ENCODE results near the gene RASGRP2.

The RASGRP2 gene

DNA sequence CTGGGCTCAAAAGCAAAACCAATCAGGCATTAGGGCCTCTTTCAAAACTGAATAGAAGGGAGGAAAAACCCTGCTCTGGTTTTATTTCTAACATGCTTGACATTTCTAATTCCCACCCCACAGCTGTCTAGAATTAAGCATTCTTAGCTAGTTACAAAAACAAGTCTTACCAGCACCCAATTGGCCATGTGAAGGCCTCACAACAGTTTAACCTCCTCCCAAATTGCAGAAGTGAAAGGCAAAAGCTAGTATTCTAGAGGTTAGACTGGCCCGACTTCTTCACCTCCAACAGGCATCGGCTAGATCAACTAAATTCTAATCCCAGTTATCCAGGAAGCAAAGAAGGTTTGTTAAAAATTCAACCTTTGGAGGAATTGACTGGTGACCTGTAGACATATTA, 27.9 kb upstream of the RASGRP2 start:
- no peak for DNase-seq (ENCODE audit: low read depth in 2 of 3, low spot score in 2 of 3)

DNA sequence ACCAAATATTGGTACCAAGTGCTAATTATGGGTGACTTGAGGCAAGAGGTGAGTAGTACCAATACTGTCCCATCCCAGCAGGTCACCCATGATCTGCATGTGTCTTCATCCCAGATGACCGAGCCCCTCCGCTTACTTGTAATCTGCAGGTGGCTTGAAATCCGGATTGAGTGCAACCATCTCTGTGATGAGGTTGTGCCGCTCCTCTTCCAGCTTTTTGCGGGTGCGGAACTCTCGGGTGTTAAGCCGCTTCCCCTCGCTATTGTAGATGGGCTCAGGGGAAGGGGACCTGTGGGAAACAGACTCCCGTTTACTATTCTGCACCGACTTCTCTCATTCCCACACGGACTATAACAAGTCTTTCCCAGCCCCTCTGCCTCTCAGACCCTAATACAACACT, 26.2 kb upstream of the RASGRP2 start:
- no peak for DNase-seq (ENCODE audit: low read depth in 2 of 3, low spot score in 2 of 3)

DNA sequence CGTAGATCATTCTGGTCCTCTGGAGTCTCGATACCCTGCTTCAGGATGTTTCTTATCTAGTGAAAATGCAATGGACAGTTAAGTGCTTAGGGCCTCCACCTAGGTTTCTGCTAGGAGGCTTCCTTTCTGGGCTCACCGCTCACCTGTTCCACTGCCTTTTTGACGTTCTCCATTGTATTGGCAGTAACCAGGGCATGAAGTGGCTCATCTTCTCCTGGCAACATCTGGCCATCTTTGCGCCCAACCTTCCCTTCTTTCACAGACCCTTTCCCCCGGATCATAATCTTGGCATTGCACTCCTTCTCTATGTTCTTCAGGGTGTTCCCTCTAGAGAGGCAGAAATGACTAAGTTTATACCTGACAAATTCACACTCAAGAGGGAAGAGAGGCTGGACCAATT, 25.3 kb upstream of the RASGRP2 start:
- DNase-seq (ENCODE audit: low read depth in 2 of 3, low spot score in 2 of 3): no peak

DNA sequence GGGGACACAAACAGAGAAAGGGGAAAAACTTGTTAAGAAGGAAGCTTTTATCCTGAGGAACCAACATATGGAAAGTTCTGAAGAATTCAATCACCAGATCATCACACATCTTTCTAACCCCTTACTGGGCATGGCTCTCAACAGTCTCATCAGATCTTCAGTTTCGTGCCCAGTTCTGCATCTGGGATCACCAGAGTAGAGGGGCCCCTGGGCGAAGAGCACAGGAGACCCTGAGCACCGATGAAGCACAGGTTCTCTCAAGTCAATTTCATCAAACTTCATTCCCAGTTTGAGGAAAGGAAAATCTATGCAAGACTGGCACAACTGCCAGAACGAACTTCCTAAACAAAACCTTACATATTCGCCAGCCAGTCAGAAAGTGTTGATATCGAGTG, 24.4 kb upstream of the RASGRP2 start:
- no peak for DNase-seq (ENCODE audit: low read depth in 2 of 3, low spot score in 2 of 3)

DNA sequence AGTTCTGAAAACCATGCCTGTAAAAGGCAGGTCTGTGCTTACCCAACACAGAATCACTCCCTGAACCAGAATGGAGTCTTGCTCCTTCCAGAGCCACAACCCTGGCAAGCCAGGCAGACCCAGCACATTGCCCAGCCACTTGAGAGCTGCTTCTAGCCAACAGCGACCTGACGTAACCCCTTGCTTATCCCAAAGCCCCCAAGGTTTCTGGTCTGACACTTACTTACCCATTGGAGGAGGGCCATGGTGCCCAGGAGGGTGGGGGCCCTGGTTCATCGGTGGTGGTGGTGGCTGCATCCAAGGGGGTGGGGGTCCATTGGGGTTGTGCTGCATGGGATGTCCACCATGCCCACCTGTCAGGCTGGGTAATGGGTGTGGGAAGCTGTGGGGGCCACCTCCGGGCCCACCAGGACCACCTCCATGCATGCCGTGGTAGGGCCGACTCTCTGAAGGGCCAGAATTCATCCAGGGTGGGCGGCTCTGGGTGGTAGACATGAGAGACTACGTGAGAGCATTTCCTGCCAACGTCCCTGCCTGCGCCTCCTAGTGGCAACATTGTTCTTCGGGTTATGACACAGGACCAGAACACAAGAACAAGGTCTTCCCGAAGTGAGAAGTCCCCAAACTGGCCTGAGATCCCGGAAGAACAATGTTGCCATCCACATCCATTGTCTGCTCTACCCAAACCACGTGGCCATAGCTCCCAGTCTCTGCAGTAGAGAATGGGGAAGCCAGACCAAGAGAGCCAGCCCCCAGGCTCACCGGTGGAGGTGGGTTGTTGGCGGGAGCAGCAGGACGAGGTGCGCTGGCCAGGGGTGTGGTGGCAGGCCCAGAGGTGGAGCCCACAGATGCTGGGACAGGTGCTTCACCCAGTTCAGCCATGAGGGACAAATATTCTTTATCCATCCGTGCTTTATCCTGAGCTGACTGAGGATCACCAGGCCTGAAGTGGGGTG, 23.7 kb upstream of the RASGRP2 start:
- DNase-seq (ENCODE audit: low read depth in 2 of 3, low spot score in 2 of 3): peak in 2 of 3 experiments; percentile 80 to 83

DNA sequence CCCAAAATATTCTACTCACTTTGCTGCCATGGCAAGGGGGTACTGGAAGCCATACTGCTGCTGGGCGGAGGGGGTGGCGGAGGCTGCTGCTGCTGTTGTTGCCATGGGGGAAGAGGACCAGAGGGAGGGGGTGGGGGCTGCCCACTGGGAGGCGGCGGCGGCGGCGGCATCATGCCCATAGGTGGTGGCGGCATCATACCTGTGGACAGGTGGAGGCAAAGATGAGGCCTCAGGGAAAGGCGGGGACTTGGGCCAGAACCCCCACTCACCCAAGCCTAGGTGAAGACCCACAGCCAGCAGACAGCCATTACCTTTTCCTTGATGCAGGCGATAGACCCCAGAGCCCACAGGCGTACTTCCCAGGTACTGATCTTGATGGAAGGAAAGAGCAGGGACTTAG, 22.9 kb upstream of the RASGRP2 start:
- DNase-seq (ENCODE audit: low read depth in 2 of 3, low spot score in 2 of 3): no peak

DNA sequence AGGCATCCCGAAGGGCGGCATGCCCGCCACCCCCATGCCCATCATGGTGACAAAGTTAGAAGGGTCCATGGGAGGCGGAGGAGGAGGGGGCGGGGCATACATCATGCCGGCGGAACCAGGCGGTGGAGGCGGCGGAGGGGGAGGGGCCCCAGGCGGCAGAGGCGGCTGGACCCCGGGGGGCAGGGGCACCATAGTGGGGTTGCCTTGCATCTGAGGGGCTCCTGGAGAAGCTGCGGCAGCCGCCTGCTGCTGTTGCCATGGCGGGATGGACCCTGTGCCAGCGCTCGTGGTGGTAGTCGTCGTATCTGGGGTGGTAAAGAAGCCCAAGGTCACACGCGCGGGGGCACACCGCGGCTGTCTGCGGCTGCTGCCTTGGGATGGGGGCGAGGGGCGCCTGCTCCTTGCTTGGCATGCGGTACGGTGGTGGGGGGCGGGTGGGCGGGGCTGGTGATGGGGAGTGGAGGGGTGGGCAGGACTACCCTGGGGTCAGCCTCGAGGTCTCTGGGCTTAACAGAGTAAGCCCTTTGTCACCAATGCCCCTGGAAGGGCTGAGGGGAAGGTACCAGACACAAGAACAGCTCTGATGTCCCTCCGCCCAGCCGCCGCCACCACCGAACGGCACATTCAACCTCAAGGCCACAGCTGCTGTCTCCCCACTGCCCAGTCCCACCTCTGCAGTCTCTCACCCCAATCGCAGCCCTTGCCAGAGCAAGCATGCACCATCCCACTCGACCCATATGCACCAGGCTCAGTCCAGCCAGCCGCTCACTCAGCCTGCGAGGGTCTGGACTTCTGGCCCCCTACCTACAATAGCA, 22.1 kb upstream of the RASGRP2 start:
- no peak for DNase-seq (ENCODE audit: low read depth in 2 of 3, low spot score in 2 of 3)

DNA sequence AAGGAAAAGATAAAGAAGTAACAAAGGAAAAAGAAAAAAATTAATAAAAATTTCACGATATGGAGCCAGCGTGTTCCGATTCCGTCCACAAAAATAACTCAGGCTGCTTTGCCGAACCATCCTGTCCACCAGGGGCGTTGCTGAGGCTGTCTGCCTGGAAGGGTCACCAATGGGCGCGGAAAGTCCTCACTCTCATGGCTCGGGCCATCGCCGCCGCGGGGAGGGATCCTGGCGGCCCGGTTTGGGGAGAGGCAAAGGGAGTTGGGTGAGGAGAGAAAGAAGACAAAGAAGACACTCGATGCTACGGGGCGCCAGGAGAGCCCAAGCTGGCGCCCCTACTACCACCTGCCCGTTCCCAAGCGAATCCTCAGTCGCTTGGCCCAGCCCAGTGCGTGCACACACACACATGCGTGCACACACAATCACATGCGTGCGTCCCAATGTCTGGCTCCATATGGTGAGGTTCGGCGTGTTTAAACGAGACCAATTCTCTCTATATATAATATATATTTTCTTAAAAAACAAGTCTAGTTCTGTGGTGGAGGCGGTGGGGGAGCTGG, 21.4 kb upstream of the RASGRP2 start:
- no peak for DNase-seq (ENCODE audit: low read depth in 2 of 3, low spot score in 2 of 3)

DNA sequence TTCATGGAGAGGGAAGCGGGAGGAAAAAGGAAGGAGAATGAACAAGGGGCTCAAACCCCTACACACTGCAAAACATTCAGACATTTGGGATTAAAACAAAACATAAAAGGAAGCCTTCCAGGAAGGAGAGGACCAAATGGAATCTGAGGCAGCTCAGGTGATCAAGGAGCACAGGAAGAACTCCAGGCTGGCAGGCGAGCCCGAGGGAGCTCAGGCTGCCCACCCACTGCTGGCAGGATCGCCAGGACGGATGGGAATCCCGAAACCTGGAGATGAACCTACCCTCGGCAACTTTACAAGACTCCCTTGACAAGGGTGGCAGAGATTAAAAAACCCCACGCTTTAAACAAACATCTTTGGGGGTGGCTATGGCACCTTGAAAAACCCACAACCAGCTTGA, 20.8 kb upstream of the RASGRP2 start:
- no peak for DNase-seq (ENCODE audit: low read depth in 2 of 3, low spot score in 2 of 3)

DNA sequence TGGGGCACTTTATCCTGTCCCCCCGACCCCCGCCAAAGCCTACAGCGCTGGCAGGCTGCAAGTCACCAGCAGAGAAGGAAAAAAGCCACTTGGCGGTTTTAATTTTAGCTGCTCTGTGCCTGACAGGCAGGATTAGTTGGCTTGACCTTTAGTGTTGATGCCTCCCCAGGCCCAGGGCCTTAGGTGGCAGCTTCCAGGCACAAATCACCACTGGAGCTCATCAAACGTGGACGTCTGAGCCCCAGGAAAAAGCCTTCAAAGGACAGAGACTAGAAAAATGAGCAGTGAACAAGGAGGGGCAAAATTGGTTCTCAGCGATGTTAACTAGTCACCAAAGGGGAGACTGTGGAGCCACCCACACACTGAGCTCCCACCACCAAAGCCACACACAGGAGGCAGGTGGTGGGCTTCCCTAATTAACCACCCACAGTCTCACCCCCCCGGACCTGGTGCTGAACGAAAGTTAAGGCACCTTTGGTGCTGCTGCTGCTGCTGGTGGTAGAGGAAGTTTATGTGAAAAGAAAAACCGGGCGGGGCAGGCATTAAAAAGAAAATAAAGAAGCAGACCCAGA, 20.2 kb upstream of the RASGRP2 start:
- DNase-seq (ENCODE audit: low read depth in 2 of 3, low spot score in 2 of 3): no peak

DNA sequence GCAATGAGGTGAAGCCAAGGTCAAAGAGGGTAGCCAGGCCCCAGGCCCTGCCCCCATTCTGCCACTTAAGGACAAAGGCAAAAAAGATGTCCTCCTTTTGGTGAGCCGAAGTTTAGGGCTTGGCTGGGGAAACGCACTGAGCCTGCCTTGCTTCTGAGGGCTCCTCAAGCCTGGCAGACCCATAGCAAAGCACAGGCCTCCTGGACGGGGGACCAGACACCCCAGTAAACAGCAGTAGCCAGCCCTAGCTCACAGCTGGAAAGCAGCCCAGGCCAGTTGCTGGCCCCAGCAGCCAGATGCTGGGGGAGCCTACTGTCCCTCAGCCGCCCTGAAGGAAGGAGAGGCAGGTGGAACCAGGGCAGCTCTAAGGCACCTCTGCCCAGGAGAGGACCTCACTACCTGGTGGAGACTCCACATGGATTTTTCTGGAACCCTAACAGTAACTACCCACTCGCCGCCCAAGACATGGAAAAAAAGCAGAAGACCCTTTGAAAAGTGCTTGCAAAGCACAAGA, 19.6 kb upstream of the RASGRP2 start:
- DNase-seq (ENCODE audit: low read depth in 2 of 3, low spot score in 2 of 3): no peak

DNA sequence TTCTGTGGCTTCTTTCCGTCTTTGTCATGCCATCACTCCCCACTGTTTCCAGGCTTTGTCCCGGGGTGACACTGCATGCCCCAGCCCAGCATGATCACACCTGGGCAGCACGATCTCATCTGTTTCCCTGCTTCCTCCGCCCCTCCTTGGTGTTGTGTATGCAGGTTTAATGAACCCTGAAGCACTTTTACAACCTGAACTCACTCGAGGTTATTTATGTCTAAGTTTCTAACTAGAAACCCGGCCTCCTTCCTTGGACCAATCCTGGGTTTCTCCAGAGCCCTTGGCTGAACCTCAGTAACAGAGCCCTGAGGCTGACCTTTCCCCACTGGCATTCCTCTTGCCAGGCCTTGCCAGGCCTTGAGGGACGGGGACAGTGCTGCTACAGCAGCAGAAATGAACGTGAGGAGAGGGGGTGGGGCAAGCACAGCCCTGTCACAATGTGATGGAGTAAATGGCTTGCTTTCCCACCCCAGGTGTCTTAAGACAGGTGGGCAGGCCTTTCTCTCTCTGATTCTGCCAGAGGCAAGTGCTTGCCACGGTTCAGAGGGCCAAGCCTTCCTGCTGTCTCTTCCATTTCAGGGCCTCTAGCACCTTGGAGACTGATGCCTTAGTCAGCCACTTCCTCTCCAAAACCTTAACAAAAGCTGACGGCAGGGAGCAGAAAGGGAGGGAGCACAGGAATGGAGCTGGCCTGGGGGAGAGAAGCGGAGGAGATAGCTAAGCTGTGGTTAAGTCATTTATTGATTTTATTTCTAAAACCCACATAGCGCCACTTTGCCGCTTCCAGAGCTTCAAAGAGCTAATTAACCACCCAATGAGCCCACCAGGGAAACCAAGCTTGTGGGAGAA, 19.0 kb upstream of the RASGRP2 start:
- DNase-seq (ENCODE audit: low read depth in 2 of 3, low spot score in 2 of 3): no peak

DNA sequence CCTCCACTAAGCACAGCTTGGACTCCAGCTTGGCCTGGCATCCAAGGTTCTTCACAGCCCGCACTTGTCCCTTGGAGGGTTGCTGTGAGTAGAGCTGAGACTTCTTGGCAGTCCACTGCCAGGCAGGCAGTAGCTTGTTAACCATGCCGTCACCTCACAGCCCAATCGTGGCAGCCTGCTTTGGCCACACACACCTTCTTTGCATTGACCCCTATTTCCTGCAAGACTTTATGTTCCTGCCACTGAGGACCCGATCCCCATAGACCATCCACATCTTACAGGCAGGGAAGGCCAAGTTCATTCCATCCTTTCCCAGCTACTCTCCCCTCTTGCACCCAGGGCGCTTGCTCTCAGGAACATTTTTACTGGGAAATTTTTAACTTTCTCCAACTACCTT, 18.3 kb upstream of the RASGRP2 start:
- no peak for DNase-seq (ENCODE audit: low read depth in 2 of 3, low spot score in 2 of 3)

DNA sequence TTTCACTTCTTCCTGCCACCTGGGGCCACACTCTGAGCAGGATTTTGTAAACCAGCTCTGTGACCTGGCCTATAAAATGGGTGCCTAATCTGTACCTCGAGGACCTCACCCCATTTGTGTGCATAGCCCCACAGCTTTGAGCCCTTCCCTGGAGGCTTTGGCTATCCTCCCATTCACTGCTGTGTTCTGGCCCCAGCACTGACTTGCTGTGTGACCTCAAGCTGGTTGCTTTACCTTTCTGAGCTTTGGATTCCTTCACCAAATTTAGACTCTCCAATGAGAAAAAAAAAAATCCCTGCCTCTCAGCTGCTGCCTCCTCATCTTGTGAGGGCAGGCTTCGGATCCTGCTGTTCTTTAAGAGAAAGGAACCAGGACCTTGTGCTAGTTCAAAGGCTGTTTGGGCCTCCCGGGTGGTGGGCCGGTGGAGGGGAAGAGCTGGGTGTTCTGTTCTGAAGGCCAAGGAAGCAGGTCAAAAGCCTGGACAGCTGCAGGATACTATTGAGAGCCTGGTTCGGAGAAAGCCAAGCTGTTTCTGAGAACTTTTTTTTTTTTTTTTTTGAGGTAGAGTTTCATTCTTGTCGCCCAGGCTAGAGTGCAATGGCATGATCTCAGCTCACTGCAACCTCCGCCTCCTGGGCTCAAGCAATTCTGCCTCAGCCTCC, 16.9 kb upstream of the RASGRP2 start:
- DNase-seq (ENCODE audit: low read depth in 2 of 3, low spot score in 2 of 3): no peak

DNA sequence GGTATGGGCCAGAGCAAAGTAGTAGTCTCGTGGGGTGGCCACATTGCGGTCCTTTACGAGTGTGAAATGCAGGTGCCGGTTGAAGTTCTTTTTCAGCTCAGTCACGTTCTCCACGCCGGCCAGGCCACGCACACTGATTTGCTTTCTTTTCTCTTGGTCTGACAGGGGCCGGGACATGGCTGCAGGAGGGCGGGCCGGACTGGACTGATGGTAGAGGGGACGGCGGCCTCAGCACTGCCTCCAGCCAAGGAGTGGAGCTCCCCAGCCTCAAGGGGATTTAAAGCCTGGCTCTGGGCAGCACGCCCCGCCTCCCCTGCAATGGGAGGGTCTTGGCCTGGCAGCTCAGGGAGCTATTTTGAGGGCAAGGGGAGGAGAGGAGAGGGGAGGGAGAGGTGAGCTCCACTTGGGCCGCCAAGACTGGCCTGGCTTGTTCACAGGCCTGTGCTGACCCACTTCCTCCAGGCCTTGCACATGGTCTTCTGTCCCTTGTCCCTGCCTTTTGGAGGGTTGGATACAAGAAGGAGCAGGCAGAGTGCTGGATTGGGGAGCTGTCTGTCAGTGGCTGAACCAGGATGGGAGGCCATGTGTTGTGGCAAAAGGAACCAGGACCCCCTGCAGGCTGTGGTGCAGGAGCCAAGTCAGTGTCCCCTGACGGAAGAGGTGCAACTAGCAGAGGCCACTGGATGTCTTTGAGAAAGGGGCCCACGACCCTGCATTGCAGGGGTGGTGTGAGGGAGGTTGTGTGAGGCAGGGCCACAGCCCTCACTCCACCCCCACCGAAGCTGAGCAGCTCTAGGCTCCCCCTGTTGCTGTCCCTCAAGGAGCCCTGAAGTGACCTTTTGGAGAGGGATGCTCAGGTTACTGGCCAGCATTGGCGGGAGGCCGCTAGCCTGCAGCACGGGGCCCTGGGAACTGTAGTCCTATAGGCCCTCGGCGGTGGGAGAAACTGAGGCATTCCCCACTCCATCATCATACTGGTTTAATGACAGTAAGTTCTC, 16.1 kb upstream of the RASGRP2 start, which contains the start of gene PYGM:
Gene PYGM, minus strand, starts transcription at position 253 of the 998 bp plus-strand sequence. Its CDS starts 76 bp downstream, at position 177.
- DNase-seq (ENCODE audit: low read depth in 2 of 3, low spot score in 2 of 3): no peak

DNA sequence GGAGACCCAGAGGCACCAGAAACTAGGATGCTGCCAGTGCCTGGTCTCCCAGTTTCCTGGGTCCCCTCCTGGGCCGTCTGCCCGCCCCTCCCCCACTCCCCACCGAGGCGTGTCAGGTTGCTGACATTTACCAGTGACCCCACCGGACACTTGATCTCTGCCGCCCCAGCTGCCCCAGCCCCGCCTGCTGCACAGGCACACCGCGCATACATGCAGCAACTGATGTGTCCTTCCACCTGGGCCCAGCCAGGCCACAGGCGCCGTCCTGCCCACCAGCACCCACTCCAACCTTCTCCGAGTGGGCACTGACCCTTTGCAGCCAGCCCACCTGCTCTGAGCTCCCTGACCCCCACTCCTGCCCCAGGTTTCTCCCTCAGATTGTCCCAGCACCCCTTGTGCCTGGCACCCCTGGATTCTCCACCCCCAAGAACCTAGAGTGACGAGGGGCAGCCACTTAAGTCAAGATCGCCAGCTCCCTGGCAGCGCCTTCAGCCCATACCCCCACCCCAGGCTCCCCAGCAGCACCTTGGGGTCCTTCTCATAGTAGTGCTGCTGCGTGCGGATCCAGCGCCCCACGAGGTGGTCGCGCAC, 15.3 kb upstream of the RASGRP2 start:
- no peak for DNase-seq (ENCODE audit: low read depth in 2 of 3, low spot score in 2 of 3)

DNA sequence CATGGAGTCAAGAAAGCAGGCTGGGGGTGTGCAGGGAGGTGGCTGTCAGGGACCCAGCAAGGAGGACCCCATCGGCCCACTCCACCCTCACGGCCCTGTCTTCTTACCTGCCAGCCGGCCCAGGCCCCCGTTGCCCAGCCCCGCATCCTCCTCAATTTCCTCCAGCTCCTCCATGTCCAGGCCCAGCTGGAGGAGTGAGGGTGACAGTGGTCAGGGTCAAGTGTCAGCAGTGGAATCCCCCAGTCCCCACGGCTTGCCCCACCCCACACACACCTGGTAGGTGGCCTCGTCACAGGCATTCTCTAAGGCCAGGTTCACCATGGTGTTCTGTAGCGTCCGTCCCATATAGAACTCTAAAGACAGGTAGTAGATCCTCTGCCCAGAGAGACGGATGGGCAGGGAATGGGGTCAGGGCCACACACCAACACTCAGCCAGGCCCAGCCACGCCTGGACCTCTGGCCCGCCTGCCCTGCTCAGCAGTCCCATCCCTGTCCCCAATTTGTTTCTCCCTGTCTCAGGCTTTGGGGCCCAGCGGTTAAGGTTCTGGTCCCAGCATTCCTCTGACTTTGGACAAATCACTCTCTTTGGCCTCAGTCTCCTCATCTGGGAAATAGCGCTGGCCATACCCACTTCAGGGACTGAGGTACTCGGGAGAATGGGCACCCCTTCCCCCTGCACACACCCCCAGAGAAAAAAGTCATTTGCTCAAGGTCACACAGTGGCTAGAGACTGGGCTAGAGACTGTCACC, 14.6 kb upstream of the RASGRP2 start:
- DNase-seq (ENCODE audit: low read depth in 2 of 3, low spot score in 2 of 3): no peak
